HL-60 (cell line): Measurements from ENCODE around the gene DONSON.

ENCODE experiments used
- DNase-seq, 2 experiments: peaks; one replicate each; pipeline ENCODE4 v3.0.0-alpha.2; 2010 to 2020; ENCODE audit warnings: low read depth in 1 of 2, low spot score in 1 of 2
- H3K27ac ChIP-seq: fragments of 250-450 bp; sonication (Bioruptor Pico); replicated peaks from 2 replicates; pipeline ENCODE4 v1.5.1; 2020; ENCODE audit warnings: mild to moderate bottlenecking, moderate library complexity
- H3K27me3 ChIP-seq: fragments of 250-450 bp; sonication (Bioruptor Pico); 2 replicates; pipeline ENCODE4 v1.5.1; 2021; ENCODE audit warnings: mild to moderate bottlenecking, moderate library complexity; ENCODE audit not compliant: insufficient read depth, poor library complexity, severe bottlenecking
- H3K4me3 ChIP-seq: replicated peaks from 2 replicates; pipeline ENCODE4 v1.5.1; 2011; ENCODE audit warnings: mild to moderate bottlenecking, control low read depth, low read length; ENCODE audit not compliant: insufficient read depth
- GABPA ChIP-seq: IDR thresholded peaks from 2 replicates; pipeline ENCODE4 v1.6.1; 2012; ENCODE audit warnings: low read depth
- POLR2AphosphoS5 ChIP-seq: IDR thresholded peaks from 2 replicates; pipeline ENCODE4 v1.6.1; 2012; ENCODE audit warnings: low read depth
- SPI1 ChIP-seq: IDR thresholded peaks from 2 replicates; pipeline ENCODE4 v1.6.1; 2012; ENCODE audit warnings: low read depth, mild to moderate bottlenecking, borderline replicate concordance
- TF ChIP-seq, protein P1 (sequence below): IDR thresholded peaks from 2 replicates; pipeline ENCODE4 v1.6.1; 2012; ENCODE audit warnings: low read depth; ENCODE audit not compliant: insufficient replicate concordance
- TF ChIP-seq, protein P2 (sequence below): IDR thresholded peaks from one replicate; pipeline ENCODE4 v1.5.1; 2011; ENCODE audit warnings: low read length, control low read depth, inconsistent platforms; ENCODE audit not compliant: insufficient read depth

The DONSON gene

DNA sequence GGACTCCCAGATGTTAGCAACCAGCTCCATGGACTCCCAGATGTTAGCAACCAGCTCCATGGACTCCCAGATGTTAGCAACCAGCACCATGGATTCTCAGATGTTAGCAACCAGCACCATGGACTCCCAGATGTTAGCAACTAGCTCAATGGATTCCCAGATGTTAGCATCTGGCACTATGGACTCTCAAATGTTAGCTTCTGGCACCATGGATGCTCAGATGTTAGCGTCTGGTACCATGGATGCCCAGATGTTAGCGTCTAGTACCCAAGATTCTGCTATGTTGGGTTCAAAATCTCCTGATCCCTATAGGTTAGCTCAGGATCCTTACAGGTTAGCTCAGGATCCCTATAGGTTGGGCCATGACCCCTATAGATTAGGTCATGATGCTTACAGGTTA, 36.8 kb downstream of the DONSON start:
- H3K27me3 ChIP-seq: no peaks in the 10 kb centered on the region
- H3K27ac ChIP-seq: no peak overlapping the region
- no peak for DNase-seq
- no peak overlapping the region for H3K4me3 ChIP-seq
- TF ChIP-seq GABPA (no peak), SPI1 (no peak), POLR2AphosphoS5 (no peak)
- TF ChIP-seq, protein P1, sequence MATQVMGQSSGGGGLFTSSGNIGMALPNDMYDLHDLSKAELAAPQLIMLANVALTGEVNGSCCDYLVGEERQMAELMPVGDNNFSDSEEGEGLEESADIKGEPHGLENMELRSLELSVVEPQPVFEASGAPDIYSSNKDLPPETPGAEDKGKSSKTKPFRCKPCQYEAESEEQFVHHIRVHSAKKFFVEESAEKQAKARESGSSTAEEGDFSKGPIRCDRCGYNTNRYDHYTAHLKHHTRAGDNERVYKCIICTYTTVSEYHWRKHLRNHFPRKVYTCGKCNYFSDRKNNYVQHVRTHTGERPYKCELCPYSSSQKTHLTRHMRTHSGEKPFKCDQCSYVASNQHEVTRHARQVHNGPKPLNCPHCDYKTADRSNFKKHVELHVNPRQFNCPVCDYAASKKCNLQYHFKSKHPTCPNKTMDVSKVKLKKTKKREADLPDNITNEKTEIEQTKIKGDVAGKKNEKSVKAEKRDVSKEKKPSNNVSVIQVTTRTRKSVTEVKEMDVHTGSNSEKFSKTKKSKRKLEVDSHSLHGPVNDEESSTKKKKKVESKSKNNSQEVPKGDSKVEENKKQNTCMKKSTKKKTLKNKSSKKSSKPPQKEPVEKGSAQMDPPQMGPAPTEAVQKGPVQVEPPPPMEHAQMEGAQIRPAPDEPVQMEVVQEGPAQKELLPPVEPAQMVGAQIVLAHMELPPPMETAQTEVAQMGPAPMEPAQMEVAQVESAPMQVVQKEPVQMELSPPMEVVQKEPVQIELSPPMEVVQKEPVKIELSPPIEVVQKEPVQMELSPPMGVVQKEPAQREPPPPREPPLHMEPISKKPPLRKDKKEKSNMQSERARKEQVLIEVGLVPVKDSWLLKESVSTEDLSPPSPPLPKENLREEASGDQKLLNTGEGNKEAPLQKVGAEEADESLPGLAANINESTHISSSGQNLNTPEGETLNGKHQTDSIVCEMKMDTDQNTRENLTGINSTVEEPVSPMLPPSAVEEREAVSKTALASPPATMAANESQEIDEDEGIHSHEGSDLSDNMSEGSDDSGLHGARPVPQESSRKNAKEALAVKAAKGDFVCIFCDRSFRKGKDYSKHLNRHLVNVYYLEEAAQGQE: no peak
- TF ChIP-seq, protein P2, sequence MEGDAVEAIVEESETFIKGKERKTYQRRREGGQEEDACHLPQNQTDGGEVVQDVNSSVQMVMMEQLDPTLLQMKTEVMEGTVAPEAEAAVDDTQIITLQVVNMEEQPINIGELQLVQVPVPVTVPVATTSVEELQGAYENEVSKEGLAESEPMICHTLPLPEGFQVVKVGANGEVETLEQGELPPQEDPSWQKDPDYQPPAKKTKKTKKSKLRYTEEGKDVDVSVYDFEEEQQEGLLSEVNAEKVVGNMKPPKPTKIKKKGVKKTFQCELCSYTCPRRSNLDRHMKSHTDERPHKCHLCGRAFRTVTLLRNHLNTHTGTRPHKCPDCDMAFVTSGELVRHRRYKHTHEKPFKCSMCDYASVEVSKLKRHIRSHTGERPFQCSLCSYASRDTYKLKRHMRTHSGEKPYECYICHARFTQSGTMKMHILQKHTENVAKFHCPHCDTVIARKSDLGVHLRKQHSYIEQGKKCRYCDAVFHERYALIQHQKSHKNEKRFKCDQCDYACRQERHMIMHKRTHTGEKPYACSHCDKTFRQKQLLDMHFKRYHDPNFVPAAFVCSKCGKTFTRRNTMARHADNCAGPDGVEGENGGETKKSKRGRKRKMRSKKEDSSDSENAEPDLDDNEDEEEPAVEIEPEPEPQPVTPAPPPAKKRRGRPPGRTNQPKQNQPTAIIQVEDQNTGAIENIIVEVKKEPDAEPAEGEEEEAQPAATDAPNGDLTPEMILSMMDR: no peak

DNA sequence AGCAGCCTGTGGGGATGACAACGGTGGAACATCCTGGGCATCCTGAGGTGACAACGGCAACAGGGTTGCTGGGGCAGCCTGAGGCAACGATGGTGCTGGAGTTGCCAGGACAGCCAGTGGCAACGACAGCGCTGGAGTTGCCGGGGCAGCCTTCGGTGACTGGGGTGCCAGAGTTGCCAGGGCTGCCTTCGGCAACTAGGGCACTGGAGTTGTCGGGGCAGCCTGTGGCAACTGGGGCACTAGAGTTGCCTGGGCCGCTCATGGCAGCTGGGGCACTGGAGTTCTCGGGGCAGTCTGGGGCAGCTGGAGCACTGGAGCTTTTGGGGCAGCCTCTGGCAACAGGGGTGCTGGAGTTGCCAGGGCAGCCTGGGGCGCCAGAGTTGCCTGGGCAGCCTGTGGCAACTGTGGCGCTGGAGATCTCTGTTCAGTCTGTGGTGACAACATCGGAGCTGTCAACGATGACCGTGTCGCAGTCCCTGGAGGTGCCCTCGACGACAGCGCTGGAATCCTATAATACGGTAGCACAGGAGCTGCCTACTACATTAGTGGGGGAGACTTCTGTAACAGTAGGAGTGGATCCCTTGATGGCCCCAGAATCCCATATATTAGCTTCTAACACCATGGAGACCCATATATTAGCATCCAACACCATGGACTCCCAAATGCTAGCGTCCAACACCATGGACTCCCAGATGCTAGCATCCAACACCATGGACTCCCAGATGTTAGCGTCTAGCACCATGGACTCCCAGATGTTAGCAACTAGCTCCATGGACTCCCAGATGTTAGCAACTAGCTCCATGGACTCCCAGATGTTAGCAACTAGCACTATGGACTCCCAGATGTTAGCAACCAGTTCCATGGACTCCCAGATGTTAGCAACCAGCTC, 37.5 kb downstream of the DONSON start:
- no peaks in the 10 kb centered on the region for H3K27me3 ChIP-seq
- no peak overlapping the region for H3K27ac ChIP-seq
- TF ChIP-seq, protein P1: no peak
- TF ChIP-seq GABPA (no peak), POLR2AphosphoS5 (no peak), SPI1 (no peak)
- TF ChIP-seq, protein P2: no peak
- no peak overlapping the region for H3K4me3 ChIP-seq
- no peak for DNase-seq

DNA sequence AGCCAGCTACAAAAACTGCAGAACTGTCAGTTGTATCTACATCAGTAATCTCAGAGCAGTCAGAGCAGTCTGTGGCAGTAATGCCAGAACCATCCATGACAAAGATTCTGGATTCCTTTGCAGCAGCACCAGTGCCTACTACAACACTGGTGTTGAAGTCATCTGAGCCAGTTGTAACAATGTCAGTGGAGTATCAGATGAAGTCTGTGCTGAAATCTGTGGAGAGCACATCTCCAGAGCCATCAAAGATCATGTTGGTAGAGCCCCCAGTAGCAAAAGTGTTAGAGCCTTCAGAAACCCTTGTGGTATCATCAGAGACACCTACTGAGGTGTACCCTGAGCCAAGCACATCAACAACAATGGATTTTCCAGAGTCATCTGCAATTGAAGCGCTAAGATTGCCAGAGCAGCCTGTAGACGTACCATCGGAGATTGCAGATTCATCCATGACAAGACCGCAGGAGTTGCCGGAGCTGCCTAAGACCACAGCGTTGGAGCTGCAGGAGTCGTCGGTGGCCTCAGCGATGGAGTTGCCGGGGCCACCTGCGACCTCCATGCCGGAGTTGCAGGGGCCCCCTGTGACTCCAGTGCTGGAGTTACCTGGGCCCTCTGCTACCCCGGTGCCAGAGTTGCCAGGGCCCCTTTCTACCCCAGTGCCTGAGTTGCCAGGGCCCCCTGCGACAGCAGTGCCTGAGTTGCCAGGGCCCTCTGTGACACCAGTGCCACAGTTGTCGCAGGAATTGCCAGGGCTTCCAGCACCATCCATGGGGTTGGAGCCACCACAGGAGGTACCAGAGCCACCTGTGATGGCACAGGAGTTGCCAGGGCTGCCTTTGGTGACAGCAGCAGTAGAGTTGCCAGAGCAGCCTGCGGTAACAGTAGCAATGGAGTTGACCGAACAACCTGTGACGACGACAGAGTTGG, 38.4 kb downstream of the DONSON start:
- H3K4me3 ChIP-seq: no peak overlapping the region
- TF ChIP-seq, protein P1: no peak
- TF ChIP-seq GABPA: no peak
- TF ChIP-seq POLR2AphosphoS5: no peak
- TF ChIP-seq, protein P2: no peak
- no peak for TF ChIP-seq SPI1
- no peak overlapping the region for H3K27ac ChIP-seq
- DNase-seq: no peak
- no peaks in the 10 kb centered on the region for H3K27me3 ChIP-seq
